Stomach smooth muscle (tissue), 2 donors: Measurements from ENCODE around the gene NCKIPSD.
A peak's percentile ranks its signal among the peaks of the same experiment; 100 is the strongest.

Experiments used
- H3K27ac ChIP-seq: one replicate; pipeline ENCODE4 v1.7.0; 2013; ENCODE audit warnings: mild to moderate bottlenecking, low read length, inconsistent platforms
- H3K27me3 ChIP-seq, 2 donors: one replicate each; pipeline ENCODE4 v1.7.0; 2013; ENCODE audit warnings: low read length in 2 of 2; ENCODE audit not compliant: insufficient read depth in 2 of 2, control insufficient read depth in 1 of 2
- H3K36me3 ChIP-seq, 2 donors: one replicate each; pipeline ENCODE4 v1.7.0; 2013; ENCODE audit warnings: low read length in 2 of 2; ENCODE audit not compliant: control insufficient read depth in 2 of 2, insufficient read depth in 2 of 2
- H3K4me1 ChIP-seq: one replicate; pipeline ENCODE4 v1.7.0; 2013; ENCODE audit warnings: low read length; ENCODE audit not compliant: control insufficient read depth, insufficient read depth
- H3K4me3 ChIP-seq, 2 donors: one replicate each; pipeline ENCODE4 v1.7.0; 2013; ENCODE audit warnings: low read length in 2 of 2
- H3K9ac ChIP-seq, 2 donors: one replicate each; pipeline ENCODE4 v1.7.0; 2013; ENCODE audit warnings: low read length in 2 of 2, mild to moderate bottlenecking in 1 of 2
- H3K9me3 ChIP-seq, 2 donors: one replicate each; pipeline ENCODE4 v1.7.0; 2013; ENCODE audit warnings: low read length in 2 of 2; ENCODE audit not compliant: control insufficient read depth in 2 of 2
- donor health status: healthy.
- donor health status: Pancreatic carcinoma.

The NCKIPSD gene

DNA sequence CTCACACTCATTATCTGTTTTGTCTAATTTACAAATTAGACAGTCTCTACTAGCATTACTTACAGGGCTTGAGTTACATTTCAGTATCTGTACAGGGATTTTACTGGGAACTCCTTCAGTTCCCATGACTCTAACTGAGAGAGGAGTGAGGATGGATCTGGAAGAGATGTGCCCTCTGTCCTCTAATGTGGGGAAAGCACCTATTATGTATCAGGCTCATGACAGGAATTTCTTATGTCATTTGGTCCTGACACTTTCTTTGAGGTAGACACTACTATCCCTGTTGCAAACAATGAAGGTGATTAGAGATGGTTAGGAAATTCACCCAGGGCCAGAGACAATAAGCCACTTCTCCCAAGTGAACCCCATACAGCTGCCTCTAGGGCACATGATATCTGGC is 10.9 kb upstream of the NCKIPSD start:
- Histone ChIP-seq H3K36me3 (peaks cover 26 to 30% of the 10 kb centered on the region in 2 donors), H3K27ac (no peak overlapping the region)

DNA sequence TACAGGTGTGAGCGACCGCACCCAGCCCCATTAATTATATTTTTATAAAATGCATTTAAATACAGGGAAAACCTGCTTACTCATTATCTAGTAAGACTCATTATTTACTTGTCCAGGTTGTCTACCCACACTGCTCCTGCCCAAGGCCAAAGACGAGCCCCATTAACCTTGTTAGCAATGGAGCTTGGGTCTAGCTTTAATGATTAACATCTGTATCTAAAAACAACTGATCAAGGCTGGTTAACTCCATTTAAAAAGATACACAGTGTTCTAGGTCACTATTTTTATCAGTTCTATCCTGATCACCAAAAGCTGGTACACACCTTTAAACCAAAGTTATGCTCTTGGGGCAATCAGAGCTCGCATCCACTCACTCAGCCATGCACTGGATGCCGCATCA is 10.4 kb upstream of the NCKIPSD start:
- Histone ChIP-seq H3K9me3 (no peaks in the 10 kb centered on the region), H3K27ac (no peak overlapping the region), H3K27me3 (no peaks in the 10 kb centered on the region), H3K36me3 (peaks cover 29 to 33% of the 10 kb centered on the region in 2 donors), H3K4me1 (peaks cover 20% of the 10 kb centered on the region), H3K9ac (peak overlapping the region in 1 of 2 donors; percentile 51), H3K4me3 (no peak overlapping the region)

More for the DNA sequence above, 10.9 kb upstream of the NCKIPSD start:
- no peak overlapping the region for H3K4me3 ChIP-seq
- H3K27me3 ChIP-seq = no peaks in the 10 kb centered on the region
- H3K4me1 ChIP-seq = peaks cover 20% of the 10 kb centered on the region
- H3K9me3 ChIP-seq = no peaks in the 10 kb centered on the region
- H3K9ac ChIP-seq = peak overlapping the region in 1 of 2 donors; percentile 51

DNA sequence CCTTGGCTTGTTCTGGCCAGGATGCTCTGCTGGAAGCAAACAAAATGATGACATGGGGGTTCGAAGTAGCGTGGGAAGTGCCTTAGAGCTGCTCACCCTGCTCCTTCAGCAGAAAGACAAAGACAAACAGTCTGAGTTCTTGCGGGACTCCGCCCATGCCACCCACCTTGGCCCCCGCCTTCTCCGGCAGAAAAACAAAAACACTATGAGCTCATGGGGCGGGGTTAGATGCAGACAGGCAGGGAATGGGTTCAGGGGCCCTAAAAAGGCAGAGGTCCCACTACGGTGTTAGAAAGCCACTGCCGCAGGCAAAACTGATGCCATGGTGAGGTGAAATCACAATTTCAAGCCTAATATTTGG is 9.7 kb upstream of the NCKIPSD start:
- Histone ChIP-seq H3K4me1 (peaks cover 20% of the 10 kb centered on the region), H3K4me3 (peak overlapping the region; percentile 26 to 67), H3K9ac (peak overlapping the region; percentile 48 to 55), H3K9me3 (no peaks in the 10 kb centered on the region), H3K36me3 (peaks cover 30 to 37% of the 10 kb centered on the region in 2 donors), H3K27me3 (no peaks in the 10 kb centered on the region), H3K27ac (peak overlapping the region; percentile 78)

DNA sequence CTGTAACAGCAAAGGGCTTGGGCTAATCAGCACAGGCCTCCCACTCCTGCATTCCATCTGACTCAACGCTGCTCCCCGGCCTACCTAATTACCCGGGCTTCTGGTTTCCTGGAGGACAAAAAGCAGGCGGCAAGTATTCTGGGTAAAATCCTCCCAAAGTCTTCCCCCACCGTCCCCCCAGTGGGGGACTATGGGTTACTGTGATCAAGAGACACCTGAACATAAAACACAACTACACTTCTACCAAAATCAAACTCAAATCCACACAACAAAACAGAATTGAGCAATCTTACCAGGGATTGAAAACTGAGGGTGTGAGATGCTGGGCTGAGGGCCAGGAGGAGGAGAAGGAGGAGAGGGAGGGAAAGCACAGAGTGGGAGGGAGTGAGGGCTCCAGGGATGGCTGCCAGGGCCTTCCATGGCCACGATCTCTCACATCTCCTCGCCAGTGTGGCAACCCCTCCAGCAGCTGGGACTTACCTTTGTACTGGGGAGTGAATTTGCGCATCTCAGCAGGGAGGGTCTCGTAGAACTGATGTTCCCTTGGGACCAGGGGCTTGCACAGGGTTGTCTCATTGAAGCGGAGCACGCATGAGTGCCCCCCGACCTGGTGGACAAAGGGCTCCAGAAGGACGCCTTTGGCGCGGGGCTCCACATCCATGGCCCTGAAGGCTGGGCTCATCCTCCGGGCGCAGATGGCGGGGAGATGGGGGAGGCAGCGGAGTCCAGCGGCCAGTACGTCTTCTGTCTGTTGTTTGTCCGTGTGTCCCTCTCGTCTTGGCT is 9.1 kb upstream of the NCKIPSD start:
- peak overlapping the region; percentile 78 for H3K27ac ChIP-seq

DNA sequence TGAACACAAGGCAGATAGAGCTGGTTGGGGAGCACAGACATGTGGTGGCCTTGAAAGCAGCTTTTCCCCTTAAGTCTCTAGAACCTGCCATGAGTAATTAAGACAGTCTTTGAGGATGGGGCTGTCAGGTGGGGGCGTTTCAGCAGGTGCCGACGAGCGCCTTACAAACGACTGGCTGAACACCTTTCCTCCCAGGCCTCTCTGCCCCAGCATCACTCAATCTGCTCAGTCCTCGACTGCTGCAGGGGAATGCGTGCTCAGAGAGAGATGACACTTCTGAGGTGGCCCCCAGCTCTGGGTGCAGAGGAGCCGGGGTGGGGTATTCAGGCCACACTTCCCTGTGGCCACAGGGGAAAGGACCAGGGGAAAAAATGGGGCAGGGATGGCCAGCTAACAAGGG is 8.1 kb upstream of the NCKIPSD start:
- H3K36me3 ChIP-seq = peaks cover 35 to 43% of the 10 kb centered on the region in 2 donors
- no peaks in the 10 kb centered on the region for H3K27me3 ChIP-seq
- H3K4me1 ChIP-seq = peaks cover 20% of the 10 kb centered on the region
- peak overlapping the region; percentile 13 to 40 for H3K9ac ChIP-seq
- peak overlapping the region; percentile 78 for H3K27ac ChIP-seq
- H3K4me3 ChIP-seq = peak overlapping the region; percentile 20 to 67
- no peaks in the 10 kb centered on the region for H3K9me3 ChIP-seq

More for the DNA sequence above, 9.1 kb upstream of the NCKIPSD start:
- H3K4me3 ChIP-seq = peak overlapping the region; percentile 26 to 67
- H3K4me1 ChIP-seq = peaks cover 20% of the 10 kb centered on the region
- H3K9me3 ChIP-seq = no peaks in the 10 kb centered on the region
- H3K36me3 ChIP-seq = peaks cover 32 to 37% of the 10 kb centered on the region in 2 donors
- H3K27me3 ChIP-seq = no peaks in the 10 kb centered on the region
- H3K9ac ChIP-seq = peak overlapping the region; percentile 48 to 55

DNA sequence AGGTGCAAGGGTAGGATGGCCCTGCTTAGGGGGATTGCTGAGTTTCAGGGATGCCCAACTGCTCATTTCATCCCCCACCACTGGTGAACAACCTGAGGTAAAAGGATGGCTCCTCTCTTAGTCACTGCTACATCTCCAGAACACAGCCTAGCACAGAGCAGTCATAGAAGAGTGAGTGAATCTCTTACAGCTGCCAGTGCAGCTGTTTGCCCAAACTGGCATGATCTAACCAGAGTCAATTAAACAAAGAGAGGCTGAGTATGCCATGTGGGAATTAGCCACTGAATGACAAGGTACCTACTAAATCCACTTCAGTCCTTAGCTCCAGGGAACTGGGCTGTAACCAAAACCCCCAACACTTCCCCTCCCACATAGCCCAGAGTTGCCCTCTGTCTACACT is 6.8 kb upstream of the NCKIPSD start:
- H3K4me1 ChIP-seq = peaks cover 23% of the 10 kb centered on the region
- H3K27ac ChIP-seq = no peak overlapping the region
- H3K4me3 ChIP-seq = no peak overlapping the region
- H3K36me3 ChIP-seq = peaks cover 47 to 53% of the 10 kb centered on the region in 2 donors
- H3K9me3 ChIP-seq = no peaks in the 10 kb centered on the region
- no peaks in the 10 kb centered on the region for H3K27me3 ChIP-seq
- H3K9ac ChIP-seq = no peak overlapping the region

DNA sequence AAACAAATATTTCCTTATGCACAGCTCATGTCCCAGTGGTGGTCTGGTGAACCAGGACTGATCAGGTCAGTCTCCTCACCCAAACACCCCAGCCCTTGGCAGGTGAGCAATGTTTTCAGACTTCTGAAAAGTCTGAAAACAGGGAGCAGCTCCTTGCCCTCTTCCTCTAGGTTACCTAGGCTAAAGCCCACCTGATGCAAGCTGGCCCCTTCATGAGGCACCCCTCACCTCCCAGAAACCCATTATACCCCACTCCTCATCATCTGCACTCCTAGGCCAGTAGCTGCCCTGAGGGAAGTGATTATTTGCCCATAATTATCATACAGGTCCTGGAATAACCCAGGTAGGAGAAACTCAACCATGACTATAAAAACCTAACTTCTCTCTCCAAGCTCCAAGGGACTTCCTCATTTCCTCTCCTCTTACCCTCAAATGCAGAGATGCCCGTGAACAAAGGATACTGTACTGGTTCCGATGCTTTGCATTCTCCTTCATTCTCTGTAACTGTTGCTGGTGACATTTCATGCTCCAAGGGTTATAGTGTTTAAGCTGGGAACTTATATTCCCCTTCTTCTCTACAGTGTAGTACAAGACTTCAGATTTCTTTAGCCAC is 5.2 kb upstream of the NCKIPSD start:
- Histone ChIP-seq H3K36me3 (peaks cover 52 to 57% of the 10 kb centered on the region in 2 donors), H3K9me3 (no peaks in the 10 kb centered on the region), H3K4me1 (peaks cover 38% of the 10 kb centered on the region)

DNA sequence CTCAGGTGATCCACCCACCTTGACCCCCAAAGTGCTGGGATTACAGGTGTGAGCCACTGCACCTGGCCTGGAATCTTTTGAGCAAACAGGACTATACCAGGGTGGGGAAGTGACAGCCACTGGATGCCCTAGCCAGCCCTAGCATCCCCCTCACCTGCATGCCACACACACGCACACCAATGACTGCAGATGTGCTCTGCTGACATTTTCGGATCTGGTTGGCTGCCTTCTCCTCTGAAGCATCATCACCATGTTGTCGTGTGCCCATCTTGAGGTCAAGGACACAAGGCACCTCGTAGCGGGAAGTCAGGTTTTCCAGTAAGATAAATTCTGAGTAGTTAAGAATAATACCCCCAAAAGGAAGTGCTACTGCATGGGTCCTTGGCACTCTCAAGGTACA is 3.7 kb upstream of the NCKIPSD start:
- H3K36me3 ChIP-seq = peaks cover 52 to 54% of the 10 kb centered on the region in 2 donors
- no peak overlapping the region for H3K4me3 ChIP-seq
- H3K27ac ChIP-seq = no peak overlapping the region
- no peaks in the 10 kb centered on the region for H3K9me3 ChIP-seq
- H3K4me1 ChIP-seq = peaks cover 40% of the 10 kb centered on the region
- H3K9ac ChIP-seq = peak overlapping the region in 1 of 2 donors; percentile 2
- H3K27me3 ChIP-seq = no peaks in the 10 kb centered on the region

More for the DNA sequence above, 5.2 kb upstream of the NCKIPSD start:
- Histone ChIP-seq H3K27me3 (no peaks in the 10 kb centered on the region), H3K4me3 (no peak overlapping the region), H3K27ac (no peak overlapping the region), H3K9ac (no peak overlapping the region)

DNA sequence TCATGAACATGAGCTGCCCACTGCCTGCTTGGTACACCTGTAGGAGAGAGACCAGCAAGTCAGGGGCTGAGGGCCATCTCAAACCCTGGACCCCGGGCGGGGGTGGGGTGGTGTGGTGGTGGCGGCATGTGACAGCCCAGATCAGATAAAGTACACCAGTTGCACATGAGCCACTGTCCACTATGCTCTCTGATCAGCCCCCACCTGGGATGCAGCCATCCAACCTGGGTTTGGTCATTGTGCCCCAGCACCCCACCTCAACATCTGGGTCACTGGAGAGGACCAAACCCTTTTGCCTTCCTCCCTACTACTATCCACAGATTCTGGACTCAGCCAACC is 3.0 kb upstream of the NCKIPSD start:
- Histone ChIP-seq H3K36me3 (peaks cover 48 to 50% of the 10 kb centered on the region in 2 donors), H3K4me1 (peaks cover 42% of the 10 kb centered on the region)

DNA sequence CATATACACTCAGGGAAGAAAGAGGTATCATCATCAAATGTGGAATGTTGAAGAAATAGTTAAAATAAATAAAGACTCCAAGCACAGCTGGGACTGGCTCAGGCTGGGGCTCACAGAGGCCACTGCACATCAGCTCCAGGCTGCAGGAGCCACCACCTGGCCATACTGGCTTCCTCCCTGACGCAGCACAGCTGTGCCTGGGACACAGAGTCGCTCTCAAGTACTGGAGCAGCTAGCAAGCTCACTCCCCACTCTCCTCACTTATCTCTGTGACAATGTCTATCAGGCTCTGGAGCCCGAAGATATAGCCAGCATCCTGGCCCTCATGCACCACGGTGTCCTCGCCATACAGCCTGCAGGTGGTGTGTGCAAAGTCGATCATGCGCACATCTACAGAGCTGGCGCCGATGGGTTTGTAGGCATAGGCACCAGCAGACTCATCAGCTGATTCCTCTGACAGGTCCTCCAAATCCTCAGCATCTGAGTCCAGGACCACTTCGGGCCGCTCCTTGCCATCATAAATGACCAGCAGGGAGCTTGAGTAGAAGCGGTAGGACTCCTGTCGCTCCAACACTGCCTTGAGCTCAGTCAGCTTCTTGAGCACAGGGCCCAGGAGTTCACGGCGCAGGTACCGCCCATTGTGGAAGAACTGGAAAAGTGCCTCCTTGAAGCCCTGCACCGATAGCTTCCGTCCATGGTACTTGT is 2.5 kb upstream of the NCKIPSD start:
- H3K9ac ChIP-seq = no peak overlapping the region
- peaks cover 43 to 45% of the 10 kb centered on the region in 2 donors for H3K36me3 ChIP-seq
- H3K27me3 ChIP-seq = no peaks in the 10 kb centered on the region
- no peak overlapping the region for H3K4me3 ChIP-seq
- no peak overlapping the region for H3K27ac ChIP-seq
- peaks cover 46% of the 10 kb centered on the region for H3K4me1 ChIP-seq
- H3K9me3 ChIP-seq = no peaks in the 10 kb centered on the region

More for the DNA sequence above, 3.0 kb upstream of the NCKIPSD start:
- Histone ChIP-seq H3K27me3 (no peaks in the 10 kb centered on the region), H3K4me3 (no peak overlapping the region), H3K27ac (no peak overlapping the region), H3K9ac (no peak overlapping the region), H3K9me3 (no peaks in the 10 kb centered on the region)
